ENCODE results near the gene CMTM5.
"Not testable (repeated sequence)": the region's sequence is repeated elsewhere in the genome, so short reads cannot be mapped to it uniquely, and the experiment has no call there.

CMTM5 gene

DNA sequence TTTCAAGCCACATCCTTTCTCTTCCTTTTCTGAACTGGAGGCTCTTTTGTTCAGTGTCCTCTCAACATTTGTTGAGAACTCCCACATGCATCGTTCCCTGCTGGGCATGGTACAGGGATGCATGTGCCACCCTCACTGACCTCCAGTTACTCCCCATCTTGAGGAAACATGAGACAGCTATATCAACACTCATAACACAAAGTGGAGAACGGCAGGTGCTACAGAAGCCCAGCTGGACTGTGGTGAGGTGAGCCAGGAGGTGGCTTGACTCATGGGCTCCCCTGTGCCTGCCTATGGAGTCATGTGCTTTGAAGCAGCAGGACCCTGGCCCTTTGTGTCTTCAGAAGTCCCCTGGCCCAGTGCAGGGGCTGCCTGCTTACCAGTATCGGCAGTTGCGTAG, 21.5 kb downstream of the CMTM5 start:
- DNase-seq (ENCODE audit: low spot score): no peak

DNA sequence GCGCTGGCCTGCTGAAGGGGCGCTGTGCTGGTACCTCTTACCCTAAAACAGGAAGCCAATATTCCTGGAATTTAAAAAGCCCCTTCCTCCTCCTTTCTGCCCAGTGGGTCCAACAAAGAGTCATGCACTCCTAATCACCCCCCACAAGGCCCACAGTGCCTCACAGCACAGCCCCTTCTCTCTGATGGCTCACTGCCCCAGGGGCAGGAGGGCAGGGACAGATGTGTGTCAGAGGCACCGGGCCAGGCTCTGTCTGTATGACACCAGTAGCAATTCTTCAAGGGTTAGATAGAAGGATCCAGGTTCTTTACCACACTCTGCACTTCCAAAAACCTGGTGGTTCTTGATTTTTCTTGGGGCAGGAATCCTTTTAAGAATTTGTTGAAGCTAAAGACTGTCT, 22.3 kb downstream of the CMTM5 start:
- no peak for DNase-seq (ENCODE audit: low spot score)

DNA sequence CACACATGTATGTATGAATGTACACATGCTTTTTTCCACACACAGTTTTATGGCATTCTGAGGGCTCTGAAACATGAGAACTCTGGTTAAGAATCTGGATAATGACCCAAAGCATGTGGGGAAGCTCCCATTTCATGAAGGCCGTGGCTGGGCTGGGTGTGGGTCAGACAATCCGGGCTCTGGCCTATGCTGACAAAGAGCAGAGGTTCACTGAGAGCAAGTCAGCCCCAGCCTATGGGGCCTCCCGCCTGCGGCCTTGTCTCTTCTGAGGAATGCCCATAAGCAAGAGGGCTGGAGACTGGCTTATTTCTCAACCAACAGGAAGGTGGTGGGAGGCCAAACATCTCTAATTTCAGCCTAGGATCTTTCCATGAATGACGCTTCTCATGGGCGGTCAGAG, 22.7 kb downstream of the CMTM5 start:
- DNase-seq (ENCODE audit: low spot score): no peak

DNA sequence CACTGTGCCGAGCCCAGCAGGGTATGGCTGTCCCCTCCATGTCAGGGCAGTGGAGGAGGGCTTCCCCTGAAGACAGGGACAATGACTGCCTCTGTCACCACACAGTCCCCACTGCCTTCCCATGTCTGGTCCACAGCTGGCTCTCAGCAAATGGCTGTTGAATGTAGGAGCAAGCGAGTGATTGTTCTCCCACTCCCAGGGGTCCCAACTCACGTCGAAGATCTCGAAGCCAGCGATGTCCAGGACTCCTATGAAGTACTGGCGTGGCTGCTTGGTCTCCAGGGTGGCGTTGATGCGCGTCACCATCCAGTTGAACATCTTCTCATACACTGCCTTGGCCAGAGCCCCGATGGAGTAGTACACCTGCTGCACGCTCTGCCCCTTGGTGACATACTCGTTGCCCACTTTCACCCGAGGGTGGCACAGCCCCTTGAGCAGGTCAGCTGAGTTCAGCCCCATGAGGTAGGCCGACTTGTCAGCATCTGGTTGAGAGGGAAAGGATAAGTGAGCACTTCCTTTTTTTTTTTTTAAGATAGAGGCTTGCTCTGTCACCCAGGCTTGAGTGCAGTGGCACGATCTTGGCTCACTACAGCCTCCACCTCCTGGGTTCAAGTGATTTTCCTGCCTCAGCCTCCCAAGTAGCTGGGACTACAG, 23.8 kb downstream of the CMTM5 start:
- not testable (repeated sequence) for DNase-seq (ENCODE audit: low spot score)

DNA sequence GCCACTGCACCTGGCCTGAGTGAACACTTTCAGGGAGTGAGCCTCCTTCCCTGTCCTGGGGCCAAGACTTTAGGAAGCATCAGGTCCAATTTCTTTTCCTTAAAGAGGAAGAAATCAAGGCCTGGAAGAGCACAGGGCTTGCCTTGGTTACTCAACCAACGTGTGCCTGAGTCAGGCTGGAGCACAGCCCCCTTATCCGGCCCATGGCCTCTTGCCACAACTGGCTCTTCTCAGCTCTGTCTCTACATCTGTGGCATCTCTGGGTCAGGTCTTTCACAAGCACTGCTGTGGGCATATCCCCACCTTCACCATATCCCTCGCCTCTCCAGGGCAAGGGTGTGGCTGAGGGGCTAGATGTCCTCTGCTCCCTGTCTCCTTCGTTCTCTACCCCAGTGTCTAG, 24.4 kb downstream of the CMTM5 start:
- no peak for DNase-seq (ENCODE audit: low spot score)

DNA sequence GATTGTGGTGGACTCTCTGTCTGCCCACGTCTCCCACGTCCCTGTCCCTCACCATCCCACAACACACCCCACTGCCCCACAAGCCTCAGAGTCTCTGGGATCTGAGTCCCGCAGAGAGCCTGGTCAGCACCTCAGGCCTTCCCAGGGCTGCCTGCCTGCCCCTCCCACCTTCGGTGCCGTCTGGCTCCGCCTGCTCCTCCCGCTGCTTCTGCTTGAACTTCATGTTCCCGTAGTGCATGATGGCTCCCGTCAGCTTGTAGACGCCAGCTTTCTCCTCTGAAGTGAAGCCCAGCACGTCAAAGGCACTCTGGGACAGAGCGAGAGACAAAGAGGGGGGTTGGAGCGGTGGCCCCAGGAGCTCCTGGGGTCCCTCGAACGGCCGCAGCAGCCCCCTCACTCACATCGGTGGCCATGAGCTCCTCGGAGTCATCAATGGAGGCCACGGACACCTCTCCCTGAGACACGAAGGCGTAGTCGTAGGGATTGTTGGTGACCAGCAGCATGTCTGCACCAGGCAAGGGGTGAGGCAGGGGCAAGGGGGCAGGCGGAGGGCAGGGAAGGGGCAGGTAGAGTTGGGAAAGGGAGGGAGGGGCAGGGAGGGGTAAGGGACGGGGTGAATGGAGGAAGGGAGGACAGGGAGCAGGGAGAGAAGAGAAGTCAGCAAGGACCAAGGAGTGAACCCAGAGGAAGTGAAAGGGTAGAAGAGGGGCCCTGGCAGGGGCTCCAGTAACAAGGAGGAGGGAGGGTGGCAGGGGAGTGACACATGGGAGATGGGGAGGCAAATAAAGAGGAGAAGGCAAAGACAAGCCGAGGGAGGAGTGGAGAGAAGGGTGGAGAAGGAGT, 25.7 kb downstream of the CMTM5 start:
- DNase-seq (ENCODE audit: low spot score): no peak

DNA sequence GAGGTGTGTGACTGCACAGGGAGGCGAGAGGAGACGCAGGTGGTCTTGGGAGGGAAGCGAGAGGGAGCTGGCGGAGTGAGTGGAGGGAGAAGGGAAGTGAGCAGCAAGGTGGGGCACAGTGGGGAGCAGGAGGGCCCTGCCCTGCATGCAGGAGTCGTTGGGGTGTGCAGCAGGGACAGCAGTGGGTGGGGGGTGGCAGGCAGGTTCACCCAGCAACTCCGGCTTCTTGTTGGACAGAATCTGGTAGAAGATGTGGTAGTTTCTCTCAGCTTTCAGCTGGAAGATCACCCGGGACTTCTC, 26.2 kb downstream of the CMTM5 start:
- DNase-seq (ENCODE audit: low spot score): no peak

DNA sequence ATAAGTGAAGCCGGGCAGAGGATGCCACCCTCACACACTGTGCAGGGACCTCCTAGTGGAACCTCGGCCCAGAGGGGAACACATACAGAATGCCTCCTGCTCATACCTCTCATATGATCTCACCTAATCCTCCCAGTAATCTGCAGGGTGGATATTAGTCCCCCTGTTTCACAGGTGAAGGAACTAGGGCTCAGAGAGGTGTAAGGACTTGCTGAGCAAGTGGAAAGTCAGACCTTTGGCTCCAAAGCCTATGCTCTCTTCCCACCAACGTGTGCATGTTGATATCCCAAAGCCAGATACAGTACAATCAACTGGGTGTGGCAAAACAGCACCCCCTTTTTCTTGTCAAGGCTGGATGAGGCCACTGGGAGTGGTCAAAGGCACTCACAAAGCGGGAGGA, 27.1 kb downstream of the CMTM5 start:
- no peak for DNase-seq (ENCODE audit: low spot score)

DNA sequence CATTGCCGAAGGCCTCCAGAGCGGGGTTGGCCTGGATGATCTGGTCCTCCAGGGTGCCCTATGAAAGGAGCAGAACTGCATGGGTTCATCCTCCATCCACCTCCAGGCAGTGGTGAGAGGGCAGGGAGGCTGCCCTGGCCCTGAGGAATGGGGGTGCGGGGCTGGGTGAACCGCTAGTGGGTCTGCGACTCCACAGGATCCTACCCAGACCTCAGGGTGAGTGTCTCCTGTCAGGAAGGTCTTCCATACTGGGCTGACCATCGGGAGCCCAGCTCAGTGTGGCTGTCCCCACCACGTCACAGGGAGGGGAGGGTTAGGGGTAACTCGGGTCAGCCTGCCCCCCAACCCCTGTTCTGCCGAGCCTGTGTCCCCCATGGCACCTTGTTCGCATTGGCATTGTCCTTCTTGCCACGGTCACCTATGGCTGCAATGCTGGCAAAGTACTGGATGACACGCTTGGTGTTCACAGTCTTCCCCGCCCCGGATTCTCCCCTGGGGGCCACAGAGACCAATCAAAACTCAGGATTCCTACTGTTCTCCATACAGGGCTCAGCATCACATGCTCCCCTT, 27.6 kb downstream of the CMTM5 start:
- DNase-seq (ENCODE audit: low spot score): no peak

DNA sequence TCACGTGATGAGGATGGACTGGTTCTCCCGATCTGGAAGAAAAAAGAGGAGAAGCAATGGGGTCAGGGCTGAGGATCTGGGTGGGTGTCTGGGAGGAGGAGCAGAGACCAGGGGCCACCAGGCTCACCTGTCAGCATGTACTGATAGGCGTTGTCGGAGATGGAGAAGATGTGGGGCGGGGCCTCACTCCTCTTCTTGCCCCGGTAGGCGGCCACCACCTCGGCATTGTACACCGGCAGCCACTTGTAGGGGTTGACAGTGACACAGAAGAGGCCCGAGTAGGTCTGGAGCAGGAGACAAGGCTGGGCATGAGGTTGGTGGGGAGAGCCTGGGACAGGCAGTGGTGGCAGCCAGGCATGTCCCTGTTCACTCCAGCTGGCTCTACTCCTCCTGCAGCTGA, 28.2 kb downstream of the CMTM5 start:
- no peak for DNase-seq (ENCODE audit: low spot score)

DNA sequence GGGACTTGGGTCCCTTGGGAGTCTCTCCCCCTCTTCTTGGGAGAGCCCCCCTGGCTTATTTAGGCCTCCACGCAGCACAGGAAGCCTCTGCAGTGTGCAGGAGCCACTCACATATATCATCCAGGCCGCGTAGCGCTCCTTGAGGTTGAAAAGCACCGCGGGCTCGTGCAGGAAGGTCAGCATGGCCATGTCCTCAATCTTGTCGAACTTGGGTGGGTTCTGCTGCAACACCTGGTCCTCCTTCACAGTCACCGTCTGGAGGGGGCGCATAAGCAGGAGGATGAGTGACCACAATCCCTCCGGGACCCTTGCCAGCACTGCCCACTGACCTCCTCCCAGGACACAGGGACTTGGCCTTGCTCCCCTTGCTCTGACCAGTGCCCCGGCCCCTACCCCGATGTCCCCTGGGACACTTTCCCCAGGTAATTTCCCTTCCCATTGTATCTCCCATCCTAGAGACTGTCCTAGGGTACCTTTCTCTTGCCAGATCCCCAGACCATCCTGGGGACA, 28.7 kb downstream of the CMTM5 start:
- no peak for DNase-seq (ENCODE audit: low spot score)

DNA sequence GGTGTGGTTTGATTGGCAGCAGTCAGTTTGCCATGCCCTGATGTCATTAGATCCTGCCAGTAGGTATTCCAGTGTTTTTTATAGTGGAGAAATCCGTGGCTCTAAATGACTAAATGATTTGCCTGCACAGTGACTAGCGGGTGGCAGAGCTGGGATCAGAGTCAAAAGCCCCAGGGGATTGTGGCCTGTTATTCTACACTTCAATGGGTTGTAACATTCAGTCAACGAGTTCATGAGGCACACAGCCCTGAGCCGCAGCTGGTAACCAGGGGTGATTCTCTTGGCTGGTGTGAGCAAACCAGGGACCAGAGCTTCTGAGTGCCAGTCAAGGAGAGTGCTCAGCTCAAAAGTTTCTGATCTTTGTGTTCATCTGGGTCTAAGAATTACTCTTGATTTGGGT, 29.4 kb downstream of the CMTM5 start:
- no peak for DNase-seq (ENCODE audit: low spot score)

DNA sequence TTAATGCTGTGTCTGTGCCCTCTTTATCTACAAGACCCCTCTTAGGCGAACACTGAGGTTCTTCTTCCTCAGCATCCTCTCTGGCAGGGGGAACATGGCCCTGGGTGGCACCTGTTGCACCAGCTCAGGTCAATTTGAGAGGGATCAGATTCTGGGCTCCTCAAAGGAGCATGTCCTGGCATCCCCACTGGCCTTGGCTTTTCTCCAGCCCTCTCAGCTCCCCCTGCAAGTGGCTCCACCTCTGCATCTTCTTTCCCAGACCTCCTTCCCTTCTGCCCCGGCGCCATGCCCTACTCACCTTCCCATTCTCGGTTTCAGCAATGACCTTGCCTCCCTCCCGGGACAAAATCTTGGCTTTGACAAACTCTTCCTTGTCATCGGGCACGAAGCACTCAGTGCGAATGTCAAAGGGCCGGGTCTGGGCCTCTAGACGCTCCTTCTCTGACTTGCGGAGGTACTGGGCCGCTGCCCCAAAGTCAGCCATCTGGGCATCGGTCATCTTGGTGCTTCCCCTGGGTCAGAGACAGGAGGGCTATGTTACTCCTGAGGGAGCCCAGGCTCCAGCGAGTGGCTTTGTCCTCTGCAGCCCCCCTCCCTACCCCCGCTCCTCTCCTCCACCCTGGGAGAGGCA, 30.0 kb downstream of the CMTM5 start:
- no peak for DNase-seq (ENCODE audit: low spot score)

DNA sequence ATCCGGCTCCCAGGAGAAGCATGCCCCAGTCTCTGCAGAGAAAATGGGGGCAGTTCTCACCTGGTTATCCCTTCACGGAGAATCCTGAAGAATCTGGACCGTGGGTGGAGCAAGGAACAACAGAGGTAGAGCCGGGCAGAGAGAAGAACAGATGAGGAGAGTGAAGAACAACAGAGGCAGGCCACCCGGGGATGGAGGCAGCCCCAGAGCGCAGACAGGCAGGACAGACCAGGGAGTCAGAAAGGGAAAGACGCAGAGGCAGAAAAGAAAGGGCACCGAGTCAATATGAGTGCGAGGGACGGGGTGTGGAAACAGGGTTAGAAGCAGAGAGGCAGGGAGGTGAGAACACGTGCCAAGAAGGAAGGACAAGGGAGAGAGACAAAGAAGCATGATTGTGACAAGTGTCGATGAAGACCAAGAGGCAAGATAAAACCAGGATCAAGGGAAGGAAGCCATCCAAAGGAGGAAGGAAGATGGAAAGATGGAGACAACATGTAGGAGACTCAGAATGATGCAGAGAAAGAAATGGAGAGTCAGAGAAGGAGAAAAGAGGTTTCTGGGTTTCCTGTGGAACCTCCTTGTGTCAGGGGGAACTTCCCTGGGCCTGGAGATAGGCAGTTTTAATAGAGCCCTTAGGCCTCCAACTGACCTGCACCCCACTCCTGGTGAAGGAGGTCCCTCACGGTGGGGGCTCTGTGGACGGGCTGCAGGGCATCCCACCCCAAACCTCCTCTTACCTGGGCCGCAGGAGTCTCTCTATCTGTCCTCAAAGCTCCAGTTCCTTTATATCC, 30.9 kb downstream of the CMTM5 start, which contains the start of gene MYH6:
MYH6 (minus strand) TSS at position 758 of the 791 bp plus-strand sequence. CDS start 1,050 bp downstream, outside the sequence.
- no peak for DNase-seq (ENCODE audit: low spot score)

DNA sequence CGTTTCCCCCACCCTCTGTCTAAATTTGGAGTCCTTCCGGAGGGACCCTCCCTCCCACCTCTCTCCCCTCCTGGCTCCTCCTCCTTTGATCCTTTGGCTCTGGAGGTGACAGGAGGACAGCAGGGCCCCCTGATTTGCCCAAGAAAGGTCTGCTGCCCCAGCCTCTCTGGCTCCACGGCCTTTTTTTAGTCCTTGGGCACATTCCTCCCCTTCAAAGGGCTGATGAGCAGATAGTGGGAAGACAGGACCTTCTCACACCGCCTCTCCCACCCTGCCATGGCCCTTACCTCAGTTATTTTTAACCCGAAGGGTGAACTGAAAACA, 31.4 kb downstream of the CMTM5 start:
- DNase-seq (ENCODE audit: low spot score): no peak

DNA sequence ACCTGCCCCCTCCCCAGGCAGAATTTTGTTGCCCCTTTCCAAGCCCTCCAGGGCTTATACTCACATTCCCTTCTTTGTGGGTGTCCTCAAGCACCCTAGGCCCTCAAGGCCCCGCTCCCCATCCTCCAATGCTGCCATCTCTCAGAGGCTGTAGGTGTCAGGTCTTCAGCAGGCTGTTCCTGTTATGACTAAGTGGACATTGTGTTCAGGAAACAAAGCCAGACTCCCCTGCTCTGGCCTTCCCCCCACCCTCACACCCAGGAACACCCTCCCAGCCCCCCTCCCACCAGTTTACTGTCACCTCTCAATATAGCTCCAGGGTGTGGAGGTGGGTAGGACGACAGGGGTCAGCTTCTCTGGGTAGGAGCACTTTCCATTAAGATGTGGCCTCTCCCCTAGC, 32.6 kb downstream of the CMTM5 start:
- no peak for DNase-seq (ENCODE audit: low spot score)

DNA sequence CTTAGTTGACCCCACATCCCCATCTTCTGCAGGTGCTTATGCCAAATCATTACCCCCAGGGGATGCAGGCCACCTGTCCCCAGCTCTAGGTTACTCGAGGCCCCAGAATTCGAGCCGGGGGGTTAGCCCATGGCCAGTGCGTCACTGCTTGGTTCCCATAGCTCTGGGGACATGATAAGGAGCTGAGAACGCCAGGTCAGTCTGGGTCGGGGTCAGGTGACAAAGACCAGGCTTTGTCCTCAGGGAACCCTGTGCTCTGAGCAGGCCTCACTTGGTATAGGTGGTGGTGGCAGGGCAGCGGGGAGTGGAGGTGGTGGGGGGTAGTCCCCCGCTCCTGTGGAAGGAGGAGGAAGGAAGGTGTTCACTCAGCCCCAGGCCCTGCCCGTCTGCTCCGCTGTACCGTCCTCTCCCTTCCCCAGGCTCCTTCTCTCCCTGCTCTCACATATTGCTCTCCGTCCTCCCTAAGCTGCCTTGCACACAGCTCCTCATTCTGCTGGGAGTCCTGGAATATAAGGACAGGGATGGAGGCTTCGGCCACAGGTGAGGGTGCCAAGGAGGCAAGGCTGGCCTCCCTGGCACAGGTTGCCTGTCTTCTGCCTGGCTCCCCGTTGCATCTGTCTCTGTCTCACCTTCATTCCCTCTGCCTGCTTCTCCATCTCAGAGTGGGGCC, 33.3 kb downstream of the CMTM5 start:
- DNase-seq (ENCODE audit: low spot score): no peak

DNA sequence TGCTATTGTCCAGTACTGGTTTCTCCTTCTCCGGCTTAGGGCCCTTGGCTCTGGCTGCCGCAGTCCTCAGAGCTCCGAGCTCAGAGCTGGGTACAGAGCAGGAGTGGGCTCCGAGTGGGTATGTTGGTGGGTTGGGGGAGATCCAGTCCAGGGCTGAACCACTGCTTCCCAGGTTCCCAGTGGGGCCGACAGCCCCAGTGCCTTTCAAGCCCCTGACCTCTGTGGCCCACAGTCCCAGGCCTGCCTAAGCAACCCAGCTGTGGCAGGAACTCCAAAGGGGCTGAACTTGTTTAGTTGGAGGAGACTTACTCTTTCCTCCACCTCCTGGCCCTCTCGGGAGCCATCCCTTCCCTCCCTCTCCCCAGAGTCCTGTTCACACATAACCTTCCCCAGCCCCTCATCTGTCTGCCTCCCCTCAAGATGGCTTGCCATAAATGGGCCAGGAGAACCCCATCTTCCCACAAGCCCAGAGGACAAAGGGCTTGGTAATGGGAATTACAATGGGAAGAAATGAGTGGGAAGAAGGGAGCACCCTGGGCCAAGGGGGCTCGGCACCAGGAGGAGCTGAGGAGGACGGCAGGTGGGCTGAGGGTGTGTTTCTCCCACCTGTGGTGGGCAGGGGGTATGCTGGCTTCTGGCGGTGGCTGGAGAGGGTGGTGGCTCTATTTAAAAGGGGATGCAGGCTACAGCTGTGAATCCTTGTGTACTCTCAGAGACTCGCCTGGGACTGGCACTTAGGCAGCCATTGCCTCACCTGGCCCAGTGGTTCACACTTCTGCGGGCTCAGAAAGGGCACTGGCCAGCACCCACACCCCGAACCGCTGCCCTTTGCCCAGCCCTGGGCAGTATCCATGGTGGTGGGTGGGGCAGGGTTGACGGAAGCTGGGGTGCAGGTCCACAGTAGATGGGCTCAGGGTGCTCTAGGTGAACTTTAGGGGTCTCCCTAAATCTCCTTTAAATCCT, 35.0 kb downstream of the CMTM5 start:
- DNase-seq (ENCODE audit: low spot score): no peak

DNA sequence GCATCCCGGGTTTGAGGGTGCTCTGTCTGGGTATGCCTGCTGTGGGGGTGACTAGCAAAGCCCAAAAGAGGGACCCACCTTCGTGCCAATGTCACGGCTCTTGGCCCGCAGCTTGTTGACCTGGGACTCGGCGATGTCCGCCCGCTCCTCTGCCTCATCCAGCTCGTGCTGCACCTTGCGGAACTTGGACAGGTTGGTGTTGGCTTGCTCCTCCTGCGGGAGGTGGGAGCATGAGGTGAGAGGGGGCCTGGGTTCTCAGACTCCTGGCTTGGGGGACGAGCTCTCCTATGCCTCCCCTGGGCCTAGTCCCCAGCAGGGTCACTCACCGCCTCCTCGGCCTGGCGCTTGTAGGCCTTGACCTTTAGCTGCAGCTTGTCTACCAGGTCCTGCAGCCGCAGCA, 36.8 kb downstream of the CMTM5 start:
- no peak for DNase-seq (ENCODE audit: low spot score)

DNA sequence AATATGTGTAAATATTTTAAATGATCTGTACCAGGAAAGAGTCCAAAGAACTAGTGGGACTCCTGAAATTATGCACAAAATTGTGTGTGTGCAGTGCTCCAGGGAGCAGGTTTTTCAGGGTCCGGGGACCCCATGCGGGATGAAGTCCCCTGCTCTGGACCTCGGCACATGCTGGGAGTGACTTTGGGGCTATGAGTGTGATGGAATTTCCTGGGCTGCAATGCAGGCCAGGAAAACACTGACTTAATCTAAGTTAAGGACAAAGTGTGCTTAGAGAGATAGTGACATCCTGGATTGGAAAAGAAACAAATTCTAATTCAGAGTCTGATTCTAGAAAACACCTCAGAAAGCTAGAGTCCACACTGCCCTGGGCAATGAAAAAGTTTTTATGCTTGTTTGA, 37.4 kb downstream of the CMTM5 start:
- no peak for DNase-seq (ENCODE audit: low spot score)
